AG08396 (cell line): ENCODE data around the gene PPA1.
"Not testable (repeated sequence)": the region's sequence is repeated elsewhere in the genome, so short reads cannot be mapped to it uniquely, and the experiment has no call there.

ENCODE experiments used
- DNase-seq: peaks from one replicate; pipeline ENCODE4 v3.0.0; 2012; ENCODE audit warnings: low spot score, mixed read lengths

The PPA1 gene

DNA sequence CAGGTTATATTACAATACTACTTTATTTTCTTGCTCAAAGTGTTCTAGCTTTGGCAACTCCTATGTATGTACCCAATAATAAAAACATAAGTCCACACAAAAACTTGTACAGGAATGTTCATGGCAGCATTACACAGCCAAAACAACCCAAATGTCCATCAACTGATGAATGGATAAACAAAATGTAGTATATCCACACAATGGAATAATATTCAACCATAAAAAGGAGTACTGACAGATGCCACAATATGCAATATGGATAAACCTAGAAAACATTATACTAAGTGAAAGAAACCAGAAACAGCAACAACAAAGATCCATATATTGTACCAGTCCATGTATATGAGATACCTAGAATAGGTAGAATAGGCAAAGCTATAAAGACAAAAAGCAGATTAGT is 21.0 kb downstream of the PPA1 start:
- DNase-seq = no peak

DNA sequence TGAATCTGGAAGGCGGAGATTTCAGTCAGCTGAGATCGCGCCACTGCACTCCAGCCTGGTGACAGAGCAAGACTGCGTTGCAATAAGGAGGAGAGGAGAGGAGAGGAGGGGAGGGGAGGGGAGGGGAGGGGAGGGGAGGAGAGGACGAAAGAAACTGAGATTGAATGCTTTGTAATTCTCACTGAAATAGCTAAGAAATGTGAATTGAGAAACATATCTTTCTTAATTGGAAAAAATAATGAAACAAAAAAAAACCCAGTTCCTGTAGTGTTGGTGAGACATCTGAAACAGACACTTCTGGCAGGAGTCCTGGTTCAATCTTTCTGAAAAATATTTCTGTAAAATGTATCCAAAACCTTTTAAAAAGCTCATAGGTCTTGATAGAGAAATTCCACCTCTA is 26.5 kb downstream of the PPA1 start:
- no peak for DNase-seq

DNA sequence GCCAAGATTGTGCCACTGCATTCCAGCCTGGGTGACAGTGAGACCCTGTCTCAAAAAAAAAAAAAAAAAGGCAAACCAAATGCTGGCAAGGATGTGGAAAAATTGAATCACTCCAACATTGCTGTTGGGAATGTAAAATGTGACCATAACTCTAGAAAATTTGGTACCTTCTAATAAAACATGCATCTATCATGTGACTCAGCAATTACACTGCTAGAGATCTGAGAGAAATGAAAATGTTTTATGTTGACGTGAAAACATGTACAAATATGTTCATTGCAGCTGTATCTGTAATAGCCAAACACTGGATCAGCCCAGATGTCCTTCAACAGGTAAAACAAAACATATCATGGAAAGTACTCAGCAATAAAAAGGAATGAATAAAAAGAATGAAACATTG is 32.1 kb downstream of the PPA1 start:
- no peak for DNase-seq

DNA sequence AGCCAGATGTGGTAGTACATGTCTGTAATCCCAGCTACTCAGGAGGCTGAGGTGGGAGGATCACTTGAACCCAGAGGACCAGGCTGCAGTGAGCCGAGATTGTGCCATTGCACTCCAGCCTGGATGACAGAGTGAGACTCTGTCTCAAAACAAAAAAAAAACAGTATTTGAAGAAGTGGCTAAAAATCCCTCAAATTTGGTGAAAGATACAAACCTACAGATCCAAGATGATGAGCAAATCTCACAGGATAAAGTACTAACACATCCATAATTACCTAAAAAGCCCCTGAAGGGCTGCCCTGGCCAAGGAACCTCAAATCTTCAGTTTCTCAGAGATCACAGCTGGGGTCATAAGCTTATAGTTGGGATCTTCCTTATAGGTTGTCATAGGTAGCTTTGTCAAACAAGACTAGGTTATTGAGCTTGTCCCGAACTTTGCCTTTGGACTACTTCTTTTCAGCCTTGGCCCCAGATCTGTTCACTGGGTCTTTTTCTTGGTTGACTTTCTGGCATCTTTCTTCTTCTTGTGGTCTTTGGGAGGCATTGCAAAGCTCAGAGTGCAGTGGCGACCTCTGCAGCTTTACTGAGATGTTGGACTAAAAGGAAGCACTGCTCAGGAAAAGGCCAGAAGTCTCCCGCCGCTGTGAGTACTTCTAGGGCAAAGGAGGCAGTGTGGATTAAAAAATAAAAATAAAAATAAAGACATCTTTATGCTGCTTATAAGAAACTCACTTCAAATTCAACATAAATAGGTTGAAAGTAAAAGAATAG is 34.3 kb downstream of the PPA1 start:
- DNase-seq = no peak

DNA sequence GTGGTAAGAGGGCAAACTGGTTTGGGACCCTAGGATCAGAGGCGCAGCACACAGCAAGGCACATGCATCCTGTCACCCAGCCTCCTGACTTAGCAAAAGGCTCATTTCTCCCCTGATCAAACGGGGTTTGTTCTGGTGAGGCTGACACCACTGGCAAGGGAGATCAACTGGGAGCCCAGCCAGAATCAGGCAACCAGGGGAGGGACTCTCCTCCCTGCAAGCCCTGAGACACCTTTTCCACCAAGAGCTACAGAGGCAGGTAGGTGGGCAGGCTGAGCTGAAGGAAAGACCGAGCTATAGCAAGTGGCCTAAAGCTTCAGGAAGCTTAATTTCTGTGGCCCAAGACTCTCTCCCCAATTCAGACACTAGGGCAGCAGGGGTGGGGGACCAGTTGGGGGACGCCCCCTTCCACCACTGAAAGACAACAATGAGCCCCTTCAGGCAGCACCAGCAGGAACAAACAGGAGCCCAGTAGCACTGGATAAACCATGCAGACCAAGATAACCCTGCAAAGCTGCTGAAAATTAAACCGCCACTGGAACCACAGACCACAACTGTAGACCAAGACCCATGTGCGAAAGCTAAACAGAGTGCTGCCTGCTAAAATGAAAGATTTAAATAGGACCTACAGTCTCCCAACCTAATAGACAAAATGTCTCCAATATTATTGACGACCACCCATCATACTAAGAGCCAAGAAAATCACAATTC is 35.8 kb downstream of the PPA1 start:
- no peak for DNase-seq

DNA sequence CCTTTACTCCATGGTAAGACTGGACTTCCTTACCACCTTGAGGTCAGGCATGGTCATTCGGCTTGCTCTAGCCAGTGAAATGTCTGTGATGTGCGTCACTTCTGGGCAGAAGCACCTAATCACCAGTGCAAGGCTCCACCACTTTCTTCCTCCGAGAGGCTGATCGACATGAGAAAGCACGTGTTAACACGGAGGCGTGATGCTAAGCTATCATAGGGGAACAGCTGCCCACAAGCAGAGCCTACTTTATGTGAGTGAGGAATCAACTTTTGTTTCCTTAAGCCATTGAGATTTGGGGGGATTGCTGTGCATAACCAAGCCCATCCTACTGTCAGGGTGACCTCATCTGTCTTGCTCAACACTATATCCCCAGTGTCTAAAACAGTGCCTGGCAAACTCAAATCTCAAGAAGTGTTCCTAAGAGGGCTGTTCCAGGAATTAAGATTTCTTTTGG is 39.8 kb downstream of the PPA1 start:
- DNase-seq = no peak

DNA sequence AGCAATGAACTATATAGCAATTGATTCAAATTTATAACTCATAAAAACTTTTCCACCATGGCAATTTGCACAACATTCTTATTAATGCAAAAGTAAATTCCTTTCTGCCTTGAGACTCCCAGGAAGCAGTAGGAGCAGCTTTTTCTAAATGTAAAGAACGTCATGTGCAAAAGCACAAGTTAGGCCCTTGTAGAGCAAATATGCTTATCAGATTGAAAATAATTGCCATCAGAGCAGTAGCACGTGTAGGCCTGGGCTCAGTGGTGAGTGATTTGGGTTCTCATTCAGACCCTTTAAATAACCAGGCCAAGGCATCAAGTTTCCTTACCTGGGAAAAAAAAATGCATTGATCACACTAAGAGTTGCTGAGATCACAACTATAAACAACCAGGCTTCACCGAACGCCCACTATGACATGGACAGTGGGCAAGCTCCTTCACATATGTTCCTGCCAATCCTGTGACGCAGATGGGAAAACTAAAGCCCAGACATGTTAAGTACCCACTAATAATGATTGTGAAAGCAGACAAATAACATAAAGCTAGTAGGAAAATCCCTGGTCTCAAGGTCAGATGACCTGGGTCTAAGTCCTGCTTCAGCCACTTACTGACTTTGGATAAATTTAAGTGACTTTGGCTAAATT is 40.8 kb downstream of the PPA1 start:
- DNase-seq = no peak

DNA sequence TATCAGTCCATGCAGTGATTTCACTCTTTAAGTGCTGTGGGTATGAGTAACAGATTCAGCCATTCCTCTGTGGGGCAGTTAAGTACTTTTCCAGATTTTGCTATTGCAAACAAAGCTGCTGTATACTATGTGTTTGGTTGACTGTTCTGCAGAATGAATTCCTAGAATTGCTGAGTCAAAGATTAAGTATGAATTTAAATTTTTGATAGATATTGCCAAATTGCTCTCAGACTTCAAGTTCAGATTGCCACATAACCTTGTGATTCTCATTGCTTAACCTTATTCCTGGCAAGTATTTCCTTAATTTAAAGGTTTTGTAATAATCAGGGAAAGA is 41.3 kb downstream of the PPA1 start:
- DNase-seq = peak; percentile 64

DNA sequence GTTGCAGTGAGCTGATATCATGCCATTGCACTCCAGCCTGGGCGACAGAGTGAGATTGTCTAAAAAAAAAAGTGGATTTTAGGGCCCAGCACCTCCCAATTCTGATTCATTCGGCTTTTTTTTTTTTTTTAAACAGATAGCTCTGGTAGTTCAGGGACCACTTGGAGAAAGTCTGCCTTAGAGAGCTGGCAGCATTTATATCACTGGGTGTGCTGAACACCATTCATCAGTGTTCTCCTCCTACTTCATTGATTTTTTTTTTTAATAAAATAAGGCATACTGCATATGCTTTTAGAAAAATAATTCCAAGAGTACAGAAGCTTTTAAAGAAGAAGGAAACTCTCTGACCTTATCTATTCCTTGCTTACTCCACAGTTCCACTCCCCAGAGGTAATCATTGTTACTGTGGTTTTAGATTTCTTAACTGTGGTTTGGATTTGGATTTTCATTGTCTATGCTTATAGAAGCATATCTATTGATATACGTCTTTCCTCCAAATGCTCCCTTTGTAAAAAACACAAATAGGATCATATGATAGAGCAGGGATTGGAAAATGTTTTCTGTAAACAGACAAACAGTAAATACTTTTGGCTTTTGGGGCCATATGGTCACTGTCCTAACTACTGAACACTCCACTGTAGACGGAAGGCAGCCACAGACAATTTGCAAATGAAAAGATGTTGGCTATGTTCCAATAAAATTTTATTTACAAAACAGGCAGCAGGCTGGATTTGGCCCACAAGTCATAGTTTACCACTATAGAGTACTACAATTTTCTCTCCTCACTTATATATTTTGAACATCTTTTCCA is 41.9 kb downstream of the PPA1 start:
- DNase-seq = no peak

DNA sequence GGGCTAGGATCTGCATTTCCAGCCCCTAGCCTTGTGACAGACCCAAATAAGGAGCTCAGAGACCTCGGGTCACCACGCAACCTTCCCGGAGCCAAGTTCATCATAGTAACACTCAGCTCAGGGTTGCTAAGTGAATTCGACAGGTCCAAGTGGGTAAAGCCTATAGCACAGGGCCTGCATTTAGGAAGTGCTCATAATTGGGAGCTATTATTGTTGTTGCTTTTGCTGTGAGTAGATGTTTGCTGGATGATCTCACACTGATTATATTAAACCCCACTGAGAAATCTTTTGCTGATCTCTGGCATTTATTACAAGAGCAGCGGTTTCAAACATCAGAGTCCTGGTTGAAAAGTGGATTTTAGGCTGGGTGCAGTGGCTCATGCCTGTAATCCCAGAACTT is 42.6 kb downstream of the PPA1 start:
- no peak for DNase-seq

DNA sequence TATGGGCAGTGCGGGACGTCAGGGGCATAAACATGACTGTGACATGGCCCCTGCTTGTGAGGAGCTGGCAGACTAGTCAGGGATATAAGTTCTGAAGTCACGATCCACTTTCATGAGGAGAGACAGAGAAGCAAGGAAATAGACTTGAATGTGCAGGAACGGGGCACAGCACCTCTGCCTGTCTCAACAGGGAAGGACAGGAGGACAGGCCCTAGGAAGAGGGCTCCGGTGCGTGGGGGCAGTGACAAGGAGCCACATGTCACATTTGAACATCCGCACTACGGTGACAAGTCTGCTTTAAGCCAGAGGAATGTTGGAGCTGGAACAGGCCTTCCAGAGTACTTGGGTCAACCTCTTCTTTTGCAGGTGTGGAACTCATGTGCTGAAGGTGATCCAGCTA is 43.1 kb downstream of the PPA1 start:
- no peak for DNase-seq

DNA sequence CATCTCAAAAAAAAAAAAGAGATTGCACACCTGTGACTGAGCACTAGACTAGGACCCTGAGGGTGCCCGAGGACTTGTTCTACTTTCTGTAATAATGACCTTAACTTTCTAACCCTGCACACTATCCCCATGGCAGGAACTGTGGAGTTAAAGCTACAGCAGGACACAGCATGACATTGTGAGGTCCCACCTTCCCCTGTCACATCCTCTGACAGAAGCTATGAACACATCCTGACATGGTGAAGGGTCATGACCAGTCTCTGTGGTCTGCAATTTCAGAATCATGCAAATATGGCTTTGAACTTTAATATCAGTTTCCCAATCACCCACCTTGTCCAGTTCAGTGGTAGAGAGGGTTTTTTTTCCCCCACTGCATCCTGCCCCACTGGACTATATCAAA is 44.5 kb downstream of the PPA1 start:
- no peak for DNase-seq

DNA sequence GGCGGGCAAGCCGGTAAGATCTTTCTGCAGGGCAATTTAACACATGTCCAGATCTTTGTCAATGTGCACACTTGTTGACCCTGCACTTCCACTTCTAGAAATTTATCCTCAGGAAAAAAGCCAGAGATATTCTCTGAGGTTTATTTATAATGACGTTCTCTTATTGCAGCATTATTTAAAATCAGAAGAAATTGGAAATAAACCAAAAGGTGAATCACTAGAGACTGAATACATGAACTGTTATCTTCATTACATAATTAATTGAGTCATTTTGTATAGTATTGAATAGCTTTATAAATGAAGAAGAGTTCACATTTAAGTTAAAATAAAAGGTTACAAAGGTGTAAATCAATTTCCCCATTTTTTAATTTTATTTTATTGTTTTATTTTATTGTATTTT is 46.7 kb downstream of the PPA1 start:
- no peak for DNase-seq

DNA sequence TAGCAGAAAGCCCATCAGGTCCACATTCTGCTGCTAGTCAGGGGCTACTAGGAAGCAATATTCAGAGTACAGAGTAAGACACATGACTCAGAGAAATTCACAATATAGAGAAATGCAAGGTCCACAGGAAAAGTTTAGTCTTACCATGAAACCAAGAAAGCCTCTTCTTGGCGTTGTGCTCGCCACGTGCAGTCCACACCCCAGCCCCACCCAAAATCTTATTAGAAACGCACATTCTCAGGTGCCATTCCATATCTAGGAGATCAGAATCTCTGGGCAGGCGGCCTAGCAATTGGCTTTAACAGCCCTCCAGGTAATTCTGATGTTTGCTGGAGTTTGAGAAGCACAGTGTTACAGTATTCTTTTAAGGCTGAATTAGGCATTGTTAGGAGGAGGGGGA is 47.1 kb downstream of the PPA1 start:
- no peak for DNase-seq

DNA sequence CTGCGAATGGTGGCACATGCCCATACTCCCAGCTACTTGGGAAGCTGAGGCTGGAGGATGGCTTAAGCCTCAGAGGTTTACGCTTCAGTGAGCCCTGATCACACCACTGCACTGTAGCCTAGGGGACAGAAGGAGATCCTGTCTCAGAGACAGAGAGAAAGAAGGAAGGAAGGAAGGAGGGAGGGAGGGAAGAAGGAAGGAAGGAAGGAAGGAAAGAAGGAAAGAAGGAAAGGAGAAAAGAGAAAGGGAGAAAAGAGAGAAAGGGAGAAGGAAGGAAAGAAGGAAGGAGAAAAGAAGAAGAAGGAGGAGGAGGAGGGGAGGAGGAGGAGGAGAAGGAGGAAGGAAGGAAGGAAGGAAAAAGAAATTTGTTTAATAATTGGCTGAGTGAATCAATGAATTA is 49.9 kb downstream of the PPA1 start:
- no peak for DNase-seq

DNA sequence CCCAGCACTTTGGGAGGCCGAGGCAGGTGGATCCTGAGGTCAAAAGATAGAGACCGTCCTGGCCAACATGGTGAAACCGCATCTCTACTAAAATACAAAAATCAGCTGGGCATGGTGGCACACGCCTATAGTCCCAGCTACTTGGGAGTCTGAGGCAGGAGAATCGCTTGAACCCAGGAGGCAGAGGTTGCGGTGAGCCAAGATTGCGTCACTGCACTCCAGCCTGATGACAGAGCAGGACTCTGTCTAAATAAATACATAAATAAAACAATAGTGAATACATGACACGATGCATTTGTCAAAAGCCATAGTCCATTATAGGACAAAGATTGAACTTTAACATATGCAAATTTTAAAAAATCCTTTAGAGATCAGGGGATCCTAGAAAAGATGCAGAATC is 54.0 kb downstream of the PPA1 start:
- not testable (repeated sequence) for DNase-seq

DNA sequence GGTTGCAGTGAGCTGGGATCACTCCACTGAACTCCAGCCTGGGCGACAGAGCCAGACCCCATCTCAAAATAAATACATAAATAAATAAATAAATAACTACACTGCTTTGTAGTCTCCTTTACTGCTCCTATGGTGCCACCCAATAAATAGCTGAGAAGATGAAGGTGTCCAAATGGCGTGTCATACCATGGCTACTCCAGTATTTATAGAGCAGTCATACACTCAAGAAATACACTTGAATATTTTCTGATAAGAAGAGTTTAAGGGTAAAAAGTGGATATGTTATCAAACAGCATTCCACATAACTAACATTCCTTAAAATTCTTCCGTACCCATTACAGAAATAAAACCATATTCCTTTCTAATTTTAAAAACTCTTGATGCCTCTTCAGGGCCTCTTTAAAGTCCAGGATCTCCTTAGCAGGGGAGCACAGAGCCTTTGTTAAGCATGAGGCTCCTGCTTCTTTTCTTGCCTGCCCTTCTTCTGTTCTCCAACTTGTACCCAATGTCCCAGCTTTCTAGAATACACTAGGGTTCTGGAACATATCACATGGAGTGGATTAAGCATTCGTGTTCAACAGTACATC is 55.0 kb downstream of the PPA1 start:
- DNase-seq = no peak

DNA sequence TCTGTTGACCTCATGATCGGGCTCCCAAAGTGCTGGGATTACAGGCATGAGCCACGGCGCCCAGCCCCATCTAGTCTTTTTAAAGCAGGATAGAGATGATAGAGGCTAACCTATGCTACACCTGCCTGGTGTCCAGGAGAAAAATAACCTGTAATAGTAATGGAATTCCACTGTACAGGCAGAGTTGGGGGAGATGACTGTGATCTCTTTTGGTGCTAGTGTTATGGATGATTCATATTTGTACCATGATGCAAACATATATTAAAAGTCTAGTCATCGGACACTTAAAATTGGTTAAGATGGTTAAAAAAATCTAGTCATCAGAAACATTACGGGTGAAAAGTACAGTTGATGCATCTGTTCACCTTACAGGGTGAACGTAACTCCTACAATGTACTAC is 56.8 kb downstream of the PPA1 start:
- DNase-seq = no peak

DNA sequence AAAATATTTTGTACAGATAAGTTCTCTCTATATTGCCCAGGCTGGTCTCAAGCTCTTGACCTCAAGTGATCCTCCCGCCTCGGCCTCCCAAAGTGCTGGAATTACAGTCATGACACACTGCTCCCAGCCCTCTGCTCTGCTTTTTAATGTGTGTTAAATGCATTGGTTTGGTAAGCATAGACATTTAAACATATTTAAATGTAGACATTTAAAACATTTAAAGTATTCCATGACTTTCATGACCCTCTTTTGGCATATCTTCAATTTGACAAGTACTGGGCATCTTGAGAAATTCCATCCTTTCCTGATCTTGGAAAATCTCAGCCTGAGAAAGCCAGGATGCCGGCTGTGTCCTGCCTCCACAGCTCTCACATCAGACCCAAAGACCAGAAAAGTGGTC is 57.7 kb downstream of the PPA1 start:
- DNase-seq = no peak

DNA sequence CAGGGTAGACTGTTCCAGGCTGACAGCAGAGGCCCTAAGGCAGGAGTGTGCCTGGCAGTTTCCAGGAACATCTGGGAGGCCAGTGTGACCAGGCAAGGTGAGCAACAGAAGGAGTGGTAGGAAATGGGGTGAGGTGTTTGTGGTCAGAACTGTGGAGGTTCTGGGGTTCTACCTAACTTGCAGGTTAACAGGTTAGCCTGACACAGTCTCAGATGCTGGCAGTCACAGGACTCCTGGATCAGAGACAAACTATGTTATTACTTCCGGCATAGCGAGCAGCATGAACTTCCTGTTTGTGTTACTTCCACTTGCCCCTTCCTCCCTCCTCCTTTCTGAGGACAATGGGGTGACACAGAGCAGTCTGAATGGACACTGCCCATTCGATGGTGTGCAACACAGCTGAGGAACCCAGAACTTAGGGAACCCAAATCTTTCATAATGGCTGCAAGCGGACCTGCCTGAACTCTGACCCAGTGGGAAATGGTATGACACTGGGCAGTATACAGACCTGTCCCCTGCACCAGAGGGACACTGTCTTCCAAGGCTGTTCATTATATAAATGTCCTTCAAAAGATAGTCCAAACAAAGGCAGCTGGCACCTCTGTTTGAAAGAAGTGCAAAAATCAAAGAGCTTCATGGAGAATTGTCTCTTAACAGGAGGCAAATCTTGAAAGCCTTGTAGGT is 59.0 kb downstream of the PPA1 start:
- DNase-seq = no peak

DNA sequence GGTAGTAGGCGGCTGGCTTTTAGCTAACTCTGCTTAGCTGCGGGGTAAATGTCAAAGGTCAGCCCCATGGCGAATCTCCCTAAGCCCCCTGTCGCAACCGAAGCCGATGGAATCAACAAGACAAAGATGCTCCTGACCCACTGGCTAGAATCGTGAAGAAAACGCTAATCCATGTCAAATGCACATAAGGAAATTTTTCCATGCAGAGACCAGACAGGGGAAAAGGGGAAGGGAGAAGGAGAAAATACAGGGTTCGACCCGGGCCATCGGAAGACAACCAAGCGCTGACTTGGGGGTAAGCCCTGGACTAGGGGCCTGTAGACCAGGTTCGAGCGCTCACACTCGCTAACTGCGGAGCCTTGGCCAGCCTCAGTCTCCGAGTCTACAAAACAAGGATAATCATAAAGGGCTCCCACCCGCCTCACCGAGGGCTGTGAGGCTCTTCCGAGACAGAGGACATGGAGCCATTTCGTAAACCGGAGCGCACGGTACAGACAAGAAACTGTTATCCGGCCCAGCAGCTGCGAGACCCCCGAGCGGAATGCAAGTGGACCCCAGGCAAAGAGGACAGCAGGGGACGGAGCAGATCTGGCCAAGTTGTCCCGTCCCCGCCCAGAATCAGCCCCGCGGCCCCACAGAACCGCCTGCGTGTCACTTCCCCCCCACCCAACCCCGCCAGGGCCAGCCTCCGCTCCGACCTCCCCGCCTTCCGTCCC is 63.4 kb downstream of the PPA1 start:
- DNase-seq = no peak
